ENCODE measurements around the gene ZNF804B.

Gene ZNF804B

DNA sequence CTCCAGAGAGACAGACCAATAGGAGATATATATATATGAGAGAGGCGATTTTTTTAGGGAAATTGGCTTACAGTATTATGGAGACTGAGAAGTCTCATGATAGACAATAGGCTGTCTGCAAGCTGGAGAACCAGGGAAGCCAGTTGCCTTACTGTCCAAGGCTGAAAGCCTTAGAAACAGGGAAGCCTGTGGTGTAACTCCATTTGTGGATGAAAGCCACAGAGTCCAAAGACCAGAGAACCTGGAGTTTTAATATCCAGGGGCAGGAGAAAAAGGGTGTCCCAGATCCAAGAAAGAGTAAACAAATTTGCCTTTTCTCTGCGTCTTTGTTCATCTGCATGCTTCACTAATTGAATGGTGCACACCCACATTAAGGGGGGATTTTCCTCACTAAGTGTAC lies 107.7 kb downstream of the ZNF804B start:
- no peaks in the 10 kb centered on the region for H3K36me3 ChIP-seq
- H3K4me3 ChIP-seq: no peak overlapping the region
- H3K9ac ChIP-seq: no peak overlapping the region
- H4K20me1 ChIP-seq: no peaks in the 10 kb centered on the region
- no peak overlapping the region for H3K27ac ChIP-seq
- TF ChIP-seq Cebpa-rat (IDR thresholded peaks at IDR 0.05): no peak
- no peaks in the 10 kb centered on the region for H3K27me3 ChIP-seq
- H3K4me1 ChIP-seq: peaks cover 0 to 3% (median 0%) of the 10 kb centered on the region in 10 experiments; a peak in 1 of 20 replicates
- H3K4me2 ChIP-seq: no peak overlapping the region
- peaks cover 0 to 9% (median 5%) of the 10 kb centered on the region in 11 experiments; a peak in 12 of 22 replicates for H3K9me3 ChIP-seq (replicated peaks in 1 of 11)

DNA sequence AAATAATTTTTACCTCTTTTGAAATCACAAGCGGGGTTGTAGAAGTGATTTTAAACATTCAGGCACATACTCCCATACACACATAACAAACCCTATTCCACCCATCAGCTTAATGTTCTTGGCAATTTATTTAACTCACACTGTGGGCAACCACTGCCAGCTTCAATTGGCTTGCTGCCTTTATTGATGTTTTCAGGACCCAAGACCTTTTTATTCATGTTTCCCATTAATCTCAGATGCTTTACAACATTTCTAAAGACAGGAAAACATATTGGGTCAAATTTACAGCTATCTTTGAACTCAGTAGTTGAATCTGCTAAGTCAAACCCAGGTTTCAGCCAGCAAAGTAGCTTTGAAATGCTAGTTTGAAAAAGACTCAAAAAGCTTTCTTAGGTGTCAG lies 109.0 kb downstream of the ZNF804B start:
- Histone ChIP-seq H3K9ac (no peak overlapping the region), H3K4me1 (peaks cover 0 to 3% (median 0%) of the 10 kb centered on the region in 10 experiments; a peak in 1 of 20 replicates), H3K36me3 (no peaks in the 10 kb centered on the region), H3K27ac (no peak overlapping the region), H3K27me3 (no peaks in the 10 kb centered on the region), H3K4me2 (no peak overlapping the region), H3K9me3 (replicated peaks in 1 of 11) (peaks cover 0 to 9% (median 5%) of the 10 kb centered on the region in 11 experiments; a peak in 12 of 22 replicates), H4K20me1 (no peaks in the 10 kb centered on the region), H3K4me3 (no peak overlapping the region)
- no peak for TF ChIP-seq Cebpa-rat (IDR thresholded peaks at IDR 0.05)

DNA sequence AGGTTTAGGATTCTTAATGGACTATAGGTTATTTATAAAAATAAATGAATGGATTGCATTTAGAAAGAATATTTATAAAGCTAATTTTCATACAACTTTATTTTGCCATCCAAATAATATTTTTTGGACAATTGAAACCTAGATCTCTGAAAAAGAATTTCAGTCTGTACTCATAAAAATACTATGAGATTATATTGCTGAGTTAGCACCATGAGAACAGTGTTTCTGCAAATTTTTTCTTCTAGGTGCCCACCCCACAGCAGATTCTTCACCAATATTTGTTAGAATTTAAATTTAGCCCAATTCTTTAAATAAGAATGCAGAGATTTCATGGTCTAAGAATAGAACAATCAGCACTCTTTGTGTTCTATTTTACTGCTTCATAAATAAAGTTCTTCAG lies 121.6 kb downstream of the ZNF804B start:
- Histone ChIP-seq H3K4me2 (no peak overlapping the region), H3K9me3 (replicated peaks in 1 of 11) (no peaks in the 10 kb centered on the region), H3K27ac (no peak overlapping the region), H4K20me1 (no peaks in the 10 kb centered on the region), H3K27me3 (no peaks in the 10 kb centered on the region), H3K36me3 (no peaks in the 10 kb centered on the region), H3K9ac (no peak overlapping the region), H3K4me1 (no peaks in the 10 kb centered on the region), H3K4me3 (no peak overlapping the region)
- TF ChIP-seq Cebpa-rat (IDR thresholded peaks at IDR 0.05): no peak

DNA sequence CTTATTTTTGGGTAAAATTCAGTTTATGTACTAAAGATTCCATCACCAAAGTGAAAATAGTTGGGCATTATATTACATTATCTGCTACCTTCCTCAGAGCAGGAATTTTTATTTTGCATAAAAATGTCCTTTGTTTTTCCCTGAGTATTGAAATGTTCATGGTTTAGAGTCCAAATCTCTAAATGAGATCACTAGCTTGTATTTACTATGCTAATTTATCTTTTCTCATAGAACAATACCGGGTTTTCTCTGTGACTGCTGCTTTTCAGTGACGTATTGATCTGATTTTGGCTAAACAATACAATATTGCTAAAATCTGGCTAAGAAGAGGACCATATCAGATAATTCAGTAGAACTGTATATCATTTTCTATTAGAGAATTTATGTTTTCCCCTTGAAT lies 125.6 kb downstream of the ZNF804B start:
- no peaks in the 10 kb centered on the region for H3K36me3 ChIP-seq
- H3K9me3 ChIP-seq (replicated peaks in 1 of 11): no peaks in the 10 kb centered on the region
- H3K4me2 ChIP-seq: no peak overlapping the region
- no peaks in the 10 kb centered on the region for H3K27me3 ChIP-seq
- no peak overlapping the region for H3K27ac ChIP-seq
- no peaks in the 10 kb centered on the region for H4K20me1 ChIP-seq
- H3K4me3 ChIP-seq: no peak overlapping the region
- H3K4me1 ChIP-seq: 0 out of 20 replicates have a peak, but pooled peaks cover 0 to 4% (median 0%) of the 10 kb centered on the region in 10 experiments
- no peak for TF ChIP-seq Cebpa-rat (IDR thresholded peaks at IDR 0.05)
- H3K9ac ChIP-seq: no peak overlapping the region

DNA sequence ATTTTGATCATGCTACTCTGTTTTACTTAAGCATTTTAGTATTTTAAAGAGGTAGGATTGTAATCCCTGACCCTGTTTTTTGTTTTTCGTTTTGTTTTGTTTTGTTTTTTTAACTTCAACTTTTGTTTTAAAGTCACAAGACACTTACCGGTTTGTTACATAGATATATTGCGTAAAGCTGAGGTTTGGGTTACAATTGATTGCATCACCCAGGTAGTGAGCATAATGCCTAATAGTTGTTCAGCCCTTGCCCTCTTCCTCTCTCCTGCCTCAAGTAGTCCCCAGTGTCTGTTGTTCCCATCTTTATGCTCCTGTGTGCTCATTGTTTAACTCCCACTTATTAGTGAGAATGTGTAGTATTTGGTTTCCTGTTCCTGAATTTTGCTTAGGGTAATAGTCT lies 129.2 kb downstream of the ZNF804B start:
- H3K4me1 ChIP-seq: 0 out of 20 replicates have a peak, but pooled peaks cover 0 to 4% (median 0%) of the 10 kb centered on the region in 10 experiments
- peak in 8 of 11 experiments; percentile 33 to 67 (median 49); a peak in 10 of 22 replicates for TF ChIP-seq Cebpa-rat (IDR thresholded peaks at IDR 0.05)
- no peaks in the 10 kb centered on the region for H3K36me3 ChIP-seq

DNA sequence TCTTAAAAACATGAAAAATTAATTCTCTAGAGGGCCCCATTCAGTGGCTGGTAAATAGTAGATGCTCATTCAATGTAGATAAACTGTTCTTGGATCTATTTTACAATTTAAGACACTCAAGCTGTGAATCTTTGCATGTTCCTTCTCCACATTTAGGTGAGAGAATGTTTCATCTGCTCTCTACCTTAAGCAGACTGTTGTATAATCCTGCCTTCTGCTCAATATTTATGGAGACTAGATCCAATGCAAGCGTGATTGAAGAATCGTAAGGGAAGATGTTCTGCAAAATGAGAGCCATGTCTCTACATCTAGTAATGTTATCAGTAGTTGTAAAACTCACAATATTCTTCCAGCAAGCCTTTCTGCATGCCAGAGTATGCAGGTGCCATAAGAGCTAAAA lies 151.0 kb downstream of the ZNF804B start:
- H3K27ac ChIP-seq: no peak overlapping the region
- no peaks in the 10 kb centered on the region for H3K4me1 ChIP-seq
- H4K20me1 ChIP-seq: no peaks in the 10 kb centered on the region
- no peaks in the 10 kb centered on the region for H3K27me3 ChIP-seq
- no peak overlapping the region for H3K4me3 ChIP-seq
- no peak overlapping the region for H3K4me2 ChIP-seq
- no peak for TF ChIP-seq Cebpa-rat (IDR thresholded peaks at IDR 0.05)
- no peaks in the 10 kb centered on the region for H3K36me3 ChIP-seq
- no peak overlapping the region for H3K9ac ChIP-seq
- no peaks in the 10 kb centered on the region for H3K9me3 ChIP-seq (replicated peaks in 1 of 11)

More for the DNA sequence above, 129.2 kb downstream of the ZNF804B start:
- H3K9ac ChIP-seq: no peak overlapping the region
- H3K27ac ChIP-seq: no peak overlapping the region
- no peaks in the 10 kb centered on the region for H3K27me3 ChIP-seq
- peak overlapping the region in 2 of 11 experiments; percentile 10 to 30; a peak in 1 of 22 replicates for H3K4me2 ChIP-seq
- no peaks in the 10 kb centered on the region for H4K20me1 ChIP-seq
- no peak overlapping the region for H3K4me3 ChIP-seq
- no peaks in the 10 kb centered on the region for H3K9me3 ChIP-seq (replicated peaks in 1 of 11)

DNA sequence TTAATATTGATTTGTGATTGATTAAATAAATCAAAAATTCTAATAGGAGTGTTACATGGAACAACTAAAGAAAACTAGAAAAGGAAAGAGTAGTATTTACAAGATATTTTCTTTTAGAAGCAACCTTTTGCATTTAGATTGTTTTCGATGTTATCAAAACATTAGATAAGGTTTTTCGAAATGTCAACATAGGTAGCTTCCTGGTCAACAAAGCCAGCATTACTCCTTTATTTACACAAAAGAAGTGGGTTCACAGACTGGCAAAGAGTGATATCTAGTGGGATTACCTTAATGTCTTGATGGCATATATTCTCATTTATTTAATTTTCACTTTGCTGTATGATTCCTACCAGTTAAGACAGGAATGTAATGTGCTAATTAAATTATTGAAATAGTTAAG lies 153.4 kb downstream of the ZNF804B start:
- H3K27me3 ChIP-seq: no peaks in the 10 kb centered on the region
- no peak overlapping the region for H3K27ac ChIP-seq
- H3K4me2 ChIP-seq: no peak overlapping the region
- H3K9me3 ChIP-seq (replicated peaks in 1 of 11): no peaks in the 10 kb centered on the region
- H3K36me3 ChIP-seq: no peaks in the 10 kb centered on the region
- H3K9ac ChIP-seq: no peak overlapping the region
- no peaks in the 10 kb centered on the region for H4K20me1 ChIP-seq
- no peak for TF ChIP-seq Cebpa-rat (IDR thresholded peaks at IDR 0.05)
- no peaks in the 10 kb centered on the region for H3K4me1 ChIP-seq
- no peak overlapping the region for H3K4me3 ChIP-seq

DNA sequence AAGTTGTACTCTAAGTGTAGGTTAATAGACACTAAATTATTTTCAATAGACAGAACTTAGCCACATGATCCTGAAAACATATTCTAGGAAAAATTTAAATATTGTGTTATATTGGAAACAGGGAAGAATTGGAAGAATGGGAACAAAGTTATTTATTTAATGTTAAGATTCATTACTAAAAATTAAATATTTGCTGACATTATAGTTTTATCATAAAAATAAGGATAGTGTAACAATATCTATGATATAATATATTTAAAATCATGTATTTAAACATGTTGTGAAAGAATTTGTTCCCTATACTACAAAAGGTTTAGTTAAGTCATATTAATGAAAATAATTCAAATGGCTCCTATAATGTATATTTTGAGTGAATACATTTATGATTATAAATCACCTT lies 156.1 kb downstream of the ZNF804B start:
- no peak overlapping the region for H3K4me3 ChIP-seq
- H3K9ac ChIP-seq: no peak overlapping the region
- no peaks in the 10 kb centered on the region for H4K20me1 ChIP-seq
- TF ChIP-seq Cebpa-rat (IDR thresholded peaks at IDR 0.05): no peak
- no peak overlapping the region for H3K4me2 ChIP-seq
- H3K27ac ChIP-seq: no peak overlapping the region
- no peaks in the 10 kb centered on the region for H3K9me3 ChIP-seq (replicated peaks in 1 of 11)
- H3K36me3 ChIP-seq: no peaks in the 10 kb centered on the region
- H3K4me1 ChIP-seq: peaks cover 0 to 7% (median 2%) of the 10 kb centered on the region in 10 experiments; a peak in 5 of 20 replicates
- H3K27me3 ChIP-seq: no peaks in the 10 kb centered on the region

DNA sequence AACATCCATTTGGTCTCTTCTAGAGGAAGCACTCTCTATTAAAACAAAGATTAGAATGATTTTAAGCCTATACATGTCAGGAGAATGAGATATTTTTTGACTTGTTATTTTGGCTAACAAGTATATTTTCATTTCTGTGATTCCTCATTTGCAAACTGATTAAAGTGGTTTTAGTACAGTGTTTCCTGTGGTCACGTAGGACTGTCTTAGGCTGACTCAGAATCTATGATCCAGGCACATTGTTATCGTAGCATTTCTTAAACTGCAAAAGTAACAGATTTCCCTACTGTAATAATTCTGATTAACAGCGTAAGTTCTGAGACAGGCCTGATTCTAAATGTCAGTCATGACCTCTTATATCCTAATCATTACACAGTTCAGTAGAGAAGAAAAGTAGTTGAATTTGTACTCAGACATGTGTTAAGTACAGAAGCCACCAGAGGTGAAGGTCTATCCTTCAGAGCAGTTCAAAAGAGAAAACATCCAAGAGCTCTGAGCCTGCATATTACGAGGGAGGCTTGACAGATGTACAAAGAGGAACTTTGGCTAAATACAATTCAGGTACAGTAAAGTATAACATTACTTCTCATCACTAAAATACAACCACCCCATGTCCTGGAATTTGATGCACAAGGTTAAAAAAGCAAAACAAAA lies 160.1 kb downstream of the ZNF804B start:
- Histone ChIP-seq H4K20me1 (no peaks in the 10 kb centered on the region), H3K9ac (no peak overlapping the region)
- TF ChIP-seq Cebpa-rat (IDR thresholded peaks at IDR 0.05): no peak

DNA sequence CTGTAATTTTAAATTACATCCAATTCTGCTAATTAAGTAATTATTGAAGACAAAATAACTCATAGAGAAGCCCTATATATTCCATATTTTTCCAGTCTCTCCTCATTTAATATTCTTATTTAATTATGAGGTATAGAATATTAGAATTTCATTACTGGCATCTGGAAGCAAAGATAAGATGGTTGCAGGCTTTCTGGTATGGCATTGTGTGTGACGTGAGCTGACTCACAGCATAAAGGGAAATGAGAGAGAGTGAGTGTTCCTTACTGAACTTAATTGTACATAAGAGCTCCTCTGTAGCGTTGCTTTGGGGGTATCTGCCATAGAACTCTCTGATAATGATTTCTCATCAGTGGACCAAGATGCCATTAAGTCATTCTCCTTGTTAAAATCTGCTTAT lies 163.4 kb downstream of the ZNF804B start:
- Histone ChIP-seq H3K27ac (no peak overlapping the region), H3K36me3 (no peaks in the 10 kb centered on the region), H4K20me1 (no peaks in the 10 kb centered on the region), H3K27me3 (no peaks in the 10 kb centered on the region), H3K4me3 (no peak overlapping the region), H3K9me3 (replicated peaks in 1 of 11) (no peaks in the 10 kb centered on the region), H3K4me1 (peaks cover 5 to 16% (median 10%) of the 10 kb centered on the region in 10 experiments; a peak in 19 of 20 replicates), H3K4me2 (no peak overlapping the region), H3K9ac (no peak overlapping the region)
- no peak for TF ChIP-seq Cebpa-rat (IDR thresholded peaks at IDR 0.05)

More for the DNA sequence above, 160.1 kb downstream of the ZNF804B start:
- 0 out of 22 replicates have a peak overlapping the region, but pooled peaks of 1 of the 11 experiments have one; percentile 1 for H3K4me2 ChIP-seq
- H3K36me3 ChIP-seq: no peaks in the 10 kb centered on the region
- no peak overlapping the region for H3K27ac ChIP-seq
- peaks cover 0 to 7% (median 2%) of the 10 kb centered on the region in 10 experiments; a peak in 5 of 20 replicates for H3K4me1 ChIP-seq
- no peaks in the 10 kb centered on the region for H3K9me3 ChIP-seq (replicated peaks in 1 of 11)
- H3K4me3 ChIP-seq: no peak overlapping the region
- no peaks in the 10 kb centered on the region for H3K27me3 ChIP-seq

All from BLaER1 treated with 17β-estradiol and CSF1 and Interleukin-3, amounts not matched to agents 10 nM and 100 nM (cell line).